PC-3 (cell line): ENCODE results near the gene HEXB. TPM values are rescaled to one million over a fixed set of nuclear protein-coding genes. Genes with fewer than 3 reads are reported as not detected.
"Not testable (repeated sequence)": the region's sequence is repeated elsewhere in the genome, so short reads cannot be mapped to it uniquely, and the experiment has no call there.

Experiments used
- ATAC-seq: fragments of 200-7000 bp; cut with Tn5 transposase; 2 replicates; pipeline ENCODE4 v1.9.1; 2020; ENCODE audit warnings: mild to moderate bottlenecking, moderate library complexity
- BruUV-seq: library from RNA; stranded (reverse); fragments of 400-500 nt; replicated peaks from 2 replicates; lab custom pipeline; 2021; lab: Mats Ljungman, UMichigan
- CTCF ChIA-PET: fragments of 300-600 bp; sonication (Branson Sonifier 250); formaldehyde crosslinking; loops from one replicate; lab custom pipeline; 2022; ENCODE audit warnings: antibody characterized with exemption; lab: Charles Lee
- POLR2A ChIA-PET: fragments of 300-600 bp; sonication (Branson Sonifier 250); formaldehyde crosslinking; loops from one replicate; lab custom pipeline; 2022; ENCODE audit warnings: antibody characterized with exemption; ENCODE audit not compliant: unreplicated experiment; lab: Charles Lee
- DNase-seq: peaks from one replicate; pipeline ENCODE4 v3.0.0-alpha.2; 2015
- H2AFZ ChIP-seq: fragments of 300-600 bp; sonication (generic); 2 replicates; pipeline ENCODE4 v1.6.0; 2016; ENCODE audit warnings: antibody characterized with exemption, low read length
- H3F3A ChIP-seq: fragments of 300-600 bp; sonication (generic); one replicate; pipeline ENCODE4 v1.6.0; 2017; ENCODE audit warnings: antibody characterized with exemption, low read length, control low read depth, mild to moderate bottlenecking; ENCODE audit not compliant: unreplicated experiment
- H3K27ac ChIP-seq: fragments of 300-600 bp; sonication (generic); 2 replicates; pipeline ENCODE4 v1.5.1; 2016; ENCODE audit warnings: mild to moderate bottlenecking, low read length
- H3K27me3 ChIP-seq: fragments of 300-600 bp; sonication (generic); 2 replicates; pipeline ENCODE4 v1.6.1; 2016; ENCODE audit warnings: low read length, mixed read lengths
- H3K36me3 ChIP-seq: fragments of 300-600 bp; sonication (generic); 2 replicates; pipeline ENCODE4 v1.6.1; 2016; ENCODE audit warnings: low read depth, mixed run types, low read length, mixed read lengths
- H3K4me1 ChIP-seq: fragments of 300-600 bp; sonication (generic); 2 replicates; pipeline ENCODE4 v1.5.1; 2016; ENCODE audit warnings: low read length; ENCODE audit not compliant: insufficient read depth
- H3K4me2 ChIP-seq: fragments of 300-600 bp; sonication (generic); 2 replicates; pipeline ENCODE4 v1.6.0; 2016; ENCODE audit warnings: low read length
- H3K4me3 ChIP-seq: fragments of 300-600 bp; sonication (generic); 2 replicates; pipeline ENCODE4 v1.5.1; 2016; ENCODE audit warnings: mild to moderate bottlenecking, low read length, mixed read lengths
- H3K79me2 ChIP-seq: fragments of 300-600 bp; sonication (generic); 2 replicates; pipeline ENCODE4 v1.6.1; 2017; ENCODE audit warnings: low read length, mixed read lengths
- H3K9ac ChIP-seq: fragments of 300-600 bp; sonication (generic); 2 replicates; pipeline ENCODE4 v1.6.0; 2016; ENCODE audit warnings: mild to moderate bottlenecking, low read length
- H3K9me2 ChIP-seq: fragments of 300-600 bp; sonication (generic); replicated peaks from 2 replicates; pipeline ENCODE4 v1.6.1; 2016; ENCODE audit warnings: mixed run types, low read length, mixed read lengths
- H3K9me3 ChIP-seq: fragments of 300-600 bp; sonication (generic); 2 replicates; pipeline ENCODE4 v1.6.1; 2016; ENCODE audit warnings: low read length, mixed read lengths
- H4K20me1 ChIP-seq: fragments of 300-600 bp; sonication (generic); 2 replicates; pipeline ENCODE4 v1.6.1; 2016; ENCODE audit warnings: low read length, mixed read lengths
- EZH2 ChIP-seq: fragments of 300-600 bp; sonication (generic); IDR thresholded peaks from one replicate; pipeline ENCODE4 v1.6.1; 2017; ENCODE audit warnings: antibody characterized with exemption, mild to moderate bottlenecking, low read length; ENCODE audit not compliant: unreplicated experiment
- EZH2phosphoT487 ChIP-seq: fragments of 300-600 bp; sonication (generic); IDR thresholded peaks from 2 replicates; pipeline ENCODE4 v1.6.1; 2018; ENCODE audit warnings: mild to moderate bottlenecking, antibody characterized with exemption, low read length, borderline replicate concordance
- intact Hi-C: fragments of 100-400 bp; cut with micrococcal nuclease; formaldehyde crosslinking; loops from 2 replicates; pipeline ENCODE4 v1.9.0; 2023
- total RNA-seq: library from RNA; depleted of rRNA; stranded (reverse); fragments of >200 nt; gene quantifications from 2 replicates; pipeline ENCODE4 v1.2.3, GENCODE V29; 2014
- TF ChIP-seq, protein P1 (sequence below): fragments of 300-600 bp; sonication (generic); conservative IDR thresholded peaks from 2 replicates; pipeline ENCODE4 v1.5.1; 2017; ENCODE audit warnings: antibody characterized with exemption, low read depth, mild to moderate bottlenecking, low read length

HEXB gene
- total RNA-seq, 1 experiment from 2014 or later = 91.5 TPM

DNA sequence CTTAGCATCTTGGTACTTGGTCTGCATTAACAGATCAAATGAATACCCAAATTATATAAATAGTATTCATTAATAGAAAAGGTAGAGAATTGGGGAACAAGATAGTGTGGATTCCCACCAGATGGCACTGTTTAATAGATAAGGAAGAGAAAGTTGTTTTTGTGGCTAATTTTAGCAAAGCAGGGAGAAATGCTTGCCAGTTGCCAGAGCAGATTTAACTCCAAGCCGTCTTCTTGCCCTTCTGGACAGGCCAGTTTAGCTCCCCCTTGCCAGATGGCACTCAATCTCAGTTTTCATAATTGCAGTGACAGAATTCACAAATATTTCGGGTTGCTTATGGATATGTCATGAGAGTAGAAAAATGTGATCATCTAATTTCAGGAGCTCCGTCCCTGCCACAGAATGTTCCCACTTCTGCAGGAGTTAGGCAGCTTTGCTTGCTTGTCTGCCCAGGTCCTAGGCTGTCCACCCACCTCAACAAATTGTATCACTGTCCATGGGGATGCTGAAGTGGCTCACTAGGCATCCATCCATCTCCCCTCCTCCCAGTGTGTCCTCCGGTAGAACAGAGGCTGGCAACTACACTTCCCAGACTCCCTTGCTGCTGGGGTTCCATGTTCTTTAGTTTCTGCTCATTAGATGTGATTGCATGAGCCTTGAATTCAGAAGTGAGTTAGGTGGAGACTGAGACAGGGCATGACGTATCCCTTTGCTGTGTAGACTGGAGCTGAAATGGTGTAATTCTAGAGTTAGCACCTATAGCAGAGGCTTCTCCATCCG lies 11.8 kb upstream of the HEXB start:
- Histone ChIP-seq H3K27ac (no peak overlapping the region), H3K4me3 (no peak overlapping the region), H3K4me2 (peak overlapping the region; percentile 41), H3K4me1 (no peaks in the 10 kb centered on the region), H3K79me2 (no peaks in the 10 kb centered on the region), H3K9me2 (no peaks in the 10 kb centered on the region), H3K36me3 (no peaks in the 10 kb centered on the region), H2AFZ (peak overlapping the region; percentile 50), H3K27me3 (no peaks in the 10 kb centered on the region), H3K9ac (no peak overlapping the region), H4K20me1 (no peaks in the 10 kb centered on the region), H3F3A (no peaks in the 10 kb centered on the region), H3K9me3 (no peaks in the 10 kb centered on the region)
- DNase-seq = peak; percentile 59
- ChIA-PET POLR2A (no interaction called here), CTCF (no interaction called here)
- ATAC-seq = peak; percentile 64
- BruUV-seq = no TSS peak
- intact Hi-C loops = loop anchor here (1.0 to 10.0 kb wide), 4 partner anchors 229 to 1582 kb away; no protein-coding TSS in a partner anchor
- TF ChIP-seq, protein P1, sequence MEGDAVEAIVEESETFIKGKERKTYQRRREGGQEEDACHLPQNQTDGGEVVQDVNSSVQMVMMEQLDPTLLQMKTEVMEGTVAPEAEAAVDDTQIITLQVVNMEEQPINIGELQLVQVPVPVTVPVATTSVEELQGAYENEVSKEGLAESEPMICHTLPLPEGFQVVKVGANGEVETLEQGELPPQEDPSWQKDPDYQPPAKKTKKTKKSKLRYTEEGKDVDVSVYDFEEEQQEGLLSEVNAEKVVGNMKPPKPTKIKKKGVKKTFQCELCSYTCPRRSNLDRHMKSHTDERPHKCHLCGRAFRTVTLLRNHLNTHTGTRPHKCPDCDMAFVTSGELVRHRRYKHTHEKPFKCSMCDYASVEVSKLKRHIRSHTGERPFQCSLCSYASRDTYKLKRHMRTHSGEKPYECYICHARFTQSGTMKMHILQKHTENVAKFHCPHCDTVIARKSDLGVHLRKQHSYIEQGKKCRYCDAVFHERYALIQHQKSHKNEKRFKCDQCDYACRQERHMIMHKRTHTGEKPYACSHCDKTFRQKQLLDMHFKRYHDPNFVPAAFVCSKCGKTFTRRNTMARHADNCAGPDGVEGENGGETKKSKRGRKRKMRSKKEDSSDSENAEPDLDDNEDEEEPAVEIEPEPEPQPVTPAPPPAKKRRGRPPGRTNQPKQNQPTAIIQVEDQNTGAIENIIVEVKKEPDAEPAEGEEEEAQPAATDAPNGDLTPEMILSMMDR = peak; percentile 53
- TF ChIP-seq EZH2 (no peak), EZH2phosphoT487 (no peak)

DNA sequence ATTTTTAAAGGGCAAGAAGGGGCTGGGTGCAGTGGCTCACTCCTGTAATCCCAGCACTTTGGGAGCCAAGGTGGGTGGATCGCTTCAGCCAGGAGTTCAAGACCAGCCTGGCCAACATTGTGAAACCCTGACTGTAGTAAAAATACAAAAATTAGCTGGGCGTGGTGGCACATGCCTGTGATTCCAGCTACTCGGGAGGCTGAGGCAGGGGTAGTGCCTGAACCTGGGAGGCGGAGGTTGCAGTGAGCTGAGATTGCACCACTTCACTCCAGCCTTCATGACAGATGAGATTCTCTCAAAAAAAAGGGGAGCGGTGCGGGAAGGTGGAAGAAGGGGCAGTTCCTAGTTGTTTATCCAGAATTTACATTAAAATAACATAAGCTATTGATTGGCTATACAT lies 8.6 kb upstream of the HEXB start:
- H3K4me1 ChIP-seq, DNase-seq, H3K27ac ChIP-seq, BruUV-seq, H3K9me3 ChIP-seq, H3K4me2 ChIP-seq, H4K20me1 ChIP-seq, CTCF ChIA-PET, POLR2A ChIA-PET, H3K36me3 ChIP-seq, ATAC-seq, H3K9ac ChIP-seq, H3K79me2 ChIP-seq, H2AFZ ChIP-seq, H3F3A ChIP-seq, H3K9me2 ChIP-seq, H3K27me3 ChIP-seq, H3K4me3 ChIP-seq: not testable (repeated sequence)
- intact Hi-C loops = loop anchor here (10.0 kb wide), 2 partner anchors 588 to 1578 kb away; no protein-coding TSS in a partner anchor

DNA sequence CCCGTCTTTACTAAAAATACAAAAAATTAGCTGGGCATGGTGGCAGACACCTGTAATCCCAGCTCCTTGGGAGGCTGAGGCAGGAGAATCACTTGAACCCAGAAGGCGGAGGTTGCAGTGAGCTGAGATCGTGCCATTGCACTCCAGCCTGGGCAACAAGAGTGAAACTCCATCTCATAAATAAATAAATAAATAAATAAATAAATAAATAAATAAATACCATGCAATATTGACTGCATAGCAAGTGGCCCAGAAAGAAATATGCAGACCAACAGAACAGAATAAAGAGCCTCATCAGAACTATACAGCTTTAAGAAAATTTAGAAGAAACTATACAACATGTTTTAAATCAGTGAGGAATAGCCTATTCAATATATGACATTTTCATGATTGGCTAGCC lies 6.9 kb upstream of the HEXB start:
- H3K36me3 ChIP-seq, H3K9me2 ChIP-seq, ATAC-seq, H3K9me3 ChIP-seq, H3K4me3 ChIP-seq, CTCF ChIA-PET, H2AFZ ChIP-seq, H3K9ac ChIP-seq, H3F3A ChIP-seq, H3K27ac ChIP-seq, H3K4me1 ChIP-seq, H4K20me1 ChIP-seq, H3K4me2 ChIP-seq, BruUV-seq, H3K27me3 ChIP-seq, H3K79me2 ChIP-seq, DNase-seq, POLR2A ChIA-PET: not testable (repeated sequence)
- intact Hi-C loops = loop anchor here (10.0 kb wide), 2 partner anchors 587 to 1577 kb away; no protein-coding TSS in a partner anchor

DNA sequence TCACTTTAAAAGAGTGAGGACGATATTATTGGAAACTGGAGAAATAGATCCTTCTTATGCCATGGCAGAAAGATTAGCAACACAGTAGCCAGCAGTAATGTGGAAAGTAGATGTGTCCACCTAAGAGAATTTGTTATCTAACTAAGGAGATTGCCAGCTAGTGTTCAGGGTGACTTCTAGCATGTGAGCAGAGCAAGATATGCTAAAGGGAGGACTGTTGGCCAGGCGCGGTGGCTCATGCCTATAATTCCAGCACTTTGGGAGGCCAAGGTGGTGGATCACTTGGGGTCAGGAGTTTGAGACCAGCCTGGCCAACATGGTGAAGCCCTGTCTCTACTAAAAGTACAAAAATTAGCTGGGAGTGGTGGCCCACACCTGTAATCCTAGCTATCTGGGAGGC lies 5.7 kb upstream of the HEXB start:
- H2AFZ ChIP-seq, DNase-seq, CTCF ChIA-PET, POLR2A ChIA-PET, H3K4me1 ChIP-seq, H3K27me3 ChIP-seq, H3K79me2 ChIP-seq, H3K36me3 ChIP-seq, H3K4me3 ChIP-seq, BruUV-seq, H3F3A ChIP-seq, ATAC-seq, H3K9me3 ChIP-seq, H3K27ac ChIP-seq, H4K20me1 ChIP-seq, H3K9ac ChIP-seq, H3K4me2 ChIP-seq, H3K9me2 ChIP-seq: not testable (repeated sequence)
- intact Hi-C loops = loop anchor here (10.0 kb wide), 2 partner anchors 586 to 1576 kb away; no protein-coding TSS in a partner anchor
